ENCODE data around the gene MUC4.

MUC4 gene, protein sequence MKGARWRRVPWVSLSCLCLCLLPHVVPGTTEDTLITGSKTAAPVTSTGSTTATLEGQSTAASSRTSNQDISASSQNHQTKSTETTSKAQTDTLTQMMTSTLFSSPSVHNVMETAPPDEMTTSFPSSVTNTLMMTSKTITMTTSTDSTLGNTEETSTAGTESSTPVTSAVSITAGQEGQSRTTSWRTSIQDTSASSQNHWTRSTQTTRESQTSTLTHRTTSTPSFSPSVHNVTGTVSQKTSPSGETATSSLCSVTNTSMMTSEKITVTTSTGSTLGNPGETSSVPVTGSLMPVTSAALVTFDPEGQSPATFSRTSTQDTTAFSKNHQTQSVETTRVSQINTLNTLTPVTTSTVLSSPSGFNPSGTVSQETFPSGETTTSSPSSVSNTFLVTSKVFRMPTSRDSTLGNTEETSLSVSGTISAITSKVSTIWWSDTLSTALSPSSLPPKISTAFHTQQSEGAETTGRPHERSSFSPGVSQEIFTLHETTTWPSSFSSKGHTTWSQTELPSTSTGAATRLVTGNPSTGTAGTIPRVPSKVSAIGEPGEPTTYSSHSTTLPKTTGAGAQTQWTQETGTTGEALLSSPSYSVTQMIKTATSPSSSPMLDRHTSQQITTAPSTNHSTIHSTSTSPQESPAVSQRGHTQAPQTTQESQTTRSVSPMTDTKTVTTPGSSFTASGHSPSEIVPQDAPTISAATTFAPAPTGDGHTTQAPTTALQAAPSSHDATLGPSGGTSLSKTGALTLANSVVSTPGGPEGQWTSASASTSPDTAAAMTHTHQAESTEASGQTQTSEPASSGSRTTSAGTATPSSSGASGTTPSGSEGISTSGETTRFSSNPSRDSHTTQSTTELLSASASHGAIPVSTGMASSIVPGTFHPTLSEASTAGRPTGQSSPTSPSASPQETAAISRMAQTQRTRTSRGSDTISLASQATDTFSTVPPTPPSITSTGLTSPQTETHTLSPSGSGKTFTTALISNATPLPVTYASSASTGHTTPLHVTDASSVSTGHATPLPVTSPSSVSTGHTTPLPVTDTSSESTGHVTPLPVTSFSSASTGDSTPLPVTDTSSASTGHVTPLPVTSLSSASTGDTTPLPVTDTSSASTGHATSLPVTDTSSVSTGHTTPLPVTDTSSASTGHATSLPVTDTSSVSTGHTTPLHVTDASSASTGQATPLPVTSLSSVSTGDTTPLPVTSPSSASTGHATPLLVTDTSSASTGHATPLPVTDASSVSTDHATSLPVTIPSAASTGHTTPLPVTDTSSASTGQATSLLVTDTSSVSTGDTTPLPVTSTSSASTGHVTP (N-terminal part only)

DNA sequence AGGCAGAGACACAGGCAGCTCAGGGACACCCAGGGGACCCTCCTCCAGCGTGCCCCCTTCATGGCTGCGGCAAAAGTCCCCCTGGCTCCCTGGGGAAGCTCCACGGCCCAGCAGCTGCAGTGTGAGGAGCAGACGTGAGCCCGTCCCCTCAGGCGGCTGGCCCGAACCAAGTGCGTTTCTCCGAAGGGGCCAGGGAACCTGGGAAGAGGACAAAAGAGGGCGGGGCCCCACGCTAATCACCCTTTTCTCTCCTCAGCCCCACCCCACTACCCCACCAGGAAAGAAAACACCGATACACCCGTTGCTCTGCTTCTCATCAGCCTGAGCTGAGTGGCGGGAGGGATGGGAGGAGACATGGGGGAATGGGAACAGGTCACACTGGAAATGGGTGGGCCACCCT, at the start of gene MUC4:
Gene MUC4 (minus strand): TSS at position 174 of the 400 bp plus-strand sequence. CDS start 112 bp downstream, at position 62.
- no peak for DNase-seq (ENCODE audit: low read depth in 2 of 2)

DNA sequence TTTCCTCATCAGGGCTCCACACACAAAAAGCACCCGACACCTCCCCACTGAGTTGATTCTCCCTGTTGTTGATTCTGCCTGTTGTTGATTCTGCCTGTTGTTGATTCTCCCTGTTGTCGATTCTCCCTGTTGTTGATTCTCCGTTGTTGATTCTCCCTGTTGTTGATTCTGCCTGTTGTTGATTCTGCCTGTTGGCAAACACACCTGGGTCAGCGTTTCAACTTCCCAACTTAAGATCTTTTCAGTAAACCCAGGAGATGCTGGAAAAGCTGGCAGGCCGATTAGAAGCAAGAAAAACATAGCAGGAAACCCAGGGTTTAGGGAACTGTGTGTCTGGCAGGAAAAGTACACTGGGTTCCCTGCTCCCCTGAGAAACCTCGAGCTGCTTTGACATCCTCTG, 48.7 kb upstream of the MUC4 start:
- no peak for DNase-seq (ENCODE audit: low read depth in 2 of 2)

DNA sequence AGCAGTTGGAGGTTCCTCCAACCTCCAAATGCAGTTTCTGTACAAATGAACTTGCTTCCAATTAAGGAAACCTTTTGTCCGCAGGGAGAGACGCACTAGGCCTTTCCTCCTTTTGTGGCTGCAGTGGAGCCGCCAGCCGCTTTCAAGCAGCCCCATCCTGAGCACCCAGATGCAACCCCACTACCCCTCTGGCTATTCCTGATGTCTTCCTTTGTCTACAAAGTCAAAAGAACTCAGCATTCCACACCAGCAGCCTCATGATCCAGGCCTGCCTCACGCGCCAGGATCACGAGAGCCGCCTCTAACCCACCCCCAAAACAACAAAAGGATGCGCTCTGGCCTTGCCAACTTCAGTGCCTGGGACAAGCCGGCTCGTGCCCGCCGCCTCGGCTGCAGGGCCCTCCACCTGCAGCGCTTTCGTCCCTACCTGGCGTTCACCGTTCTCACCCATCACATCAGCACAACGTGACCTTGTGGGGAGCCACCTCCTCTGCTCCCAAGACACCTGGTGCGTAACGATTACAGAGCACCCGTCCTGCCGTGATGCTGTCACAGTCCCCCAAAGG, 48.2 kb upstream of the MUC4 start:
- no peak for DNase-seq (ENCODE audit: low read depth in 2 of 2)

DNA sequence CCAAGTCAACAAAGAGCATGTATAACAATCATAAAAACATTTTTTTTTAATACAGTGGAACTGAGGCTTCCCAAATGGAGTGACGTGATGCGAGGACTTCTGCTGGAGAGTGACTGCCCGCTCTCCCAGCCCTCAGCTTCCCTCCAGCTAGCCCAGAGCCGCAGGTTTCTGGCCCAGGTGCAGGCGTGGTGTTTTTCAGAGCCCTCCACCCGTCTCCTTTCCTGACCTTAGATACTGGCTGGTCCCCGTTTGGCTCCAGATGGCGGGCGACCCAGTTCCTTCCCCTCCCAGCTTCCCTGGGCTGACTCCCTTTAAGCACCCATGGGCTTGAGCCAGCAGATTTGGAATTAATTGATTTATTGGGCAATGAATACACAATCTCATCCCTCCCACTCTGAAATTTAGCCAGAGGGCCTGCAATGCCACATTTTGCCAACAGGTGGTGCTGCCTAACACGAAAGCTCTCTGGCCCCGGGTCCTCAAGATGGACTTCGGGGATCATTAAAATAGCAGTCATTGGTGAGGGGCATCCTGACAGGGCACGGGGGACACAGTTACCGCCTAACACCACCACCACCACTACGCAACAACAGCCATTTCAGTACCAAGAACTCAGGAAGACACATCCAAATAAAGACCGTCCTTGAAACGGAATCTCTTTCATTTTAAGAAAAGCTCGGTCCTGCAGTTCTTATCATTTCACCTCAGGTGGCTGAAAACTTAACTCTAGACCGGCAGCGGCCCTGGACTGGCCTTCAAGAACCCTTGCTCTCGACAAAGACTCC, 47.5 kb upstream of the MUC4 start:
- peak; percentile 48 to 64 for DNase-seq (ENCODE audit: low read depth in 2 of 2)

DNA sequence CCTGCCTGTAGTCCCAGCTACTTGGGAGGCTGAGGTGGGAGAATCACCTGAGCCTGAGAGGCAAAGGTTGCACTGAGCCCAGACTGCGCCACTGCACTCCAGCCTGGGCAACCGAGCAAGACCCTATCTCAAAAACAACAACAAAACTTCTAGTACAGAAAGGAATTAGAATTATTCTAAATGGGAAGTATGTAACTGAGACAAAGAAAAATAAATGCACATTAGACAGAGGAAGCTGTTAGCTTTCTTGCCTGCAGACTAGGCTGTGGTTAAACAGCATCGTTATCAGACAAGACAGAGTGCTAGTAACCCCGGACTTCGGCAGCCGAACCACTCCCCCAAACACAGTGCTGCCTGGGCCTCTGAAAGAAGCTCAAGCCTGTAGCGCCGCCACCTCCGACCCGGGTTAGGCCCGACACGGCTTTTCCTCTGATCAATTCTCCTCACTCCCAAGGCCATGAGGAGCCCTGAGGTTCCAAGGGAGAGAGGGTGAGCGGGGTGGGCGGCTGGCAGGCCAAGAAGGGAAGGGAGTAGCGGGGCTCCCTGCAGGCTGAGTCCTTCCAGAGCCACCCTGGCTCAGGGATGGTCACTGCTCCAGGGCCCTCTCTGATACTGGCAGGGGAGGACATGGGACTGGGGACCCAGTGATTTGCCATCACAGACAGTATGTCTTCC, 44.8 kb upstream of the MUC4 start:
- DNase-seq (ENCODE audit: low read depth in 2 of 2): no peak

DNA sequence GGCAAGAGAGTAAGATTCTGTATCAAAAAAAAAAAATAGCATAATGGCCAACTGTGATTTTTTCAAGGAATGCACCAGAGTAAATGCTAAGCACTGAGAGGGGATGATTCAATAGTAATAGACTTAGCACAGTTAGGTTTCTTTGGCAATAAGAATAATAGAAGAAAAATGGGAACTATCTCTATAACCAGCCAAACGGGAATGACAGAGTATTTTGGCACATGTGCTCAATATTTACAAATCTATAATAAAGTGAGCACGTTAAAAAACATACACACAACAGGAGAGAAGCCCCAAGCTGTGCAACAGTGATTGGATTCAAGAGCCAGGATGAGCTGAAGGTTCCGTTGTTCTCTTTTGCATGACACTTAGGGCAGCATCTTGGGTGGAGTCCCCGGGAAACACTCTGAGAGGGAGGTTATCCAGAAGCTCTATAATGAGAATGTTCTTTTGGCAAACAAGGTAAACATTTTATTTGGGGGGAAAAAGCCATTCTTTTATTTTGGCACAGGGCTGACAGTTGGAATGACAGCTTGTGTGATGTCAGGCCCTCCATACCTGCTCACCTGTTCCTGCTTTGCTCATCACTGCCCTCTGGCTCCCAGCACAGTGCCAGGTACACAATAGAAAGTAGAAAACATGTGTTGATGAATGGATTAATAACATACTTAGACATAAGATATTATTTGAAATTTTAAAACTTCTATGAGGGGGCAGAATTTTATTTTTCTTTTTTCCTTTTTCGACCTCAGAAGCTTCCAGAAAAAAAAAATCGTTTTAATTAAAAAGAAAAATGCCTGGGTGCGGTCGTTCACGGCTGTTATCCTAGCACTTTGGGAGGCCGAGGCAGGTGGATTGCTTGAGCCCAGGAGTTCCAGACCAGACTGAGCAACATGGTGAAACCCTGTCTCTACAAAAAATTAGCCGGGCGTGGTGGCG, 44.0 kb upstream of the MUC4 start:
- DNase-seq (ENCODE audit: low read depth in 2 of 2): no peak

DNA sequence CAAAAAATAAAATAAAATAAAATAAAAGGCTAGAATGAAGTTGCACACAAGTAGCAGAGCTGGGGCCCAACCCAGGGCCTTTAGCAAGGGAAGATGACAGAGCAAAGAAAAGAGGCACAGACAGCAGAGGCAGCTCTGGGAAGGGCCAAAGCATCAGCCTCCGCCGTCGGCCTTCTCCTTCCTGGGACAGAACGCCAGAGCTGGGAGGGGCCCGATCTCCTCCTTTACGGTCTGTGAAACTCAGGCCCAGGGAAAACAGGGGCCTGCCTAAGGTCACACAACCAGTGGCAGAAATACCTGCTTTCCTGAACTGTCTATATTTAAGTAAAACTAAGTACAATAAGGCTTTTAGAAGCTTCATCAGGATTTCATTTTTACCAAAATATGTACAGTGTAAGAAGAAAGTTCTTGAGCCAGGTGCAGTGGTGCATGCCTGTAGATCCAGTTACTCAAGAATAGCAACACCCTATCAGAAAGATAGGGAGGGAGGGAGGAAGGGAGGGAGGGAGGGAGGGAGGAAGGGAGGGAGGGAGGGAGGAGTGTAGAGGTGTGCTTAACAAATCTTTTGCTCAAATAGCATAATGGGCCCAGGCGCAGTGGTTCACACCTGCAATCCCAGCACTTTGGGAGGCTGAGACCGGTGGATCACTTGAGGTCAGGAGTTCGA, 43.0 kb upstream of the MUC4 start:
- DNase-seq (ENCODE audit: low read depth in 2 of 2): no peak

DNA sequence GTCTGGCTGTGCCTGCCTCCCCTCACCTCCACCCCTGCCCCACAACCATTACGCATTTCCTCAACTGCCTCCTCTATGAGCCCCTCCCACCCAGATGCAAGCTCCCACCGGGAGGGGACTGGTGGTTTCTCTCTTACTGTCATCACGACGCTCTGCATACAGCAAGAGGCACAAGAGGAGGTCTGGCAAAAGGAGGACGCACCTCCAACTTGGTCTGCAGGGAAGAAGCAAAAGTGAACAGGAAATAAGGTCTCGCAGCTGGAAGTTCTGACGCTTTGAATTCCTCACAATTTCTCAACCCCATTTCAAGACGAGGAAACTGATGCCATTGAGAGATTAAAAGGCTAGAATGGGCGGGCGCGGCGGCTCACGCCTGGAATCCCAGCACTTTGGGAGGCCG, 42.3 kb upstream of the MUC4 start:
- no peak for DNase-seq (ENCODE audit: low read depth in 2 of 2)

DNA sequence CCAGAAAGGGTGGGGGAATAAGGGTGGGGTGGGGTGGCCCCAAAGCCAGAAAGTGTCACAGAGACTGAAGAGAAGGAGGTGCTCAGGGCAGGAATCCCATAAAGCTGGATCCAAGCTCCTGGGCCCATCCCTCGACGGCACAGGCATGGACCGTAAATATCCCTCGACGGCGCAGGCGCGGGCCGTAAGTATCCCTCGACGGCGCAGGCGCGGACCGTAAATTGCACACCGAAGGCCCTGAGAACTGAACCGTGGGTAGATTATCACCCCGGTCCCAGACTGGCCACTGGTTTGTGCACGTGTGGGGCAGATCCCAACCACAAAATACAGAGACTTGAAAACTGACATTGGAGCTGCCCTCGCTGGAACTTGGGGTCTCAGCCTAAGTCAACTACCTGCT, 41.3 kb upstream of the MUC4 start:
- DNase-seq (ENCODE audit: low read depth in 2 of 2): no peak

DNA sequence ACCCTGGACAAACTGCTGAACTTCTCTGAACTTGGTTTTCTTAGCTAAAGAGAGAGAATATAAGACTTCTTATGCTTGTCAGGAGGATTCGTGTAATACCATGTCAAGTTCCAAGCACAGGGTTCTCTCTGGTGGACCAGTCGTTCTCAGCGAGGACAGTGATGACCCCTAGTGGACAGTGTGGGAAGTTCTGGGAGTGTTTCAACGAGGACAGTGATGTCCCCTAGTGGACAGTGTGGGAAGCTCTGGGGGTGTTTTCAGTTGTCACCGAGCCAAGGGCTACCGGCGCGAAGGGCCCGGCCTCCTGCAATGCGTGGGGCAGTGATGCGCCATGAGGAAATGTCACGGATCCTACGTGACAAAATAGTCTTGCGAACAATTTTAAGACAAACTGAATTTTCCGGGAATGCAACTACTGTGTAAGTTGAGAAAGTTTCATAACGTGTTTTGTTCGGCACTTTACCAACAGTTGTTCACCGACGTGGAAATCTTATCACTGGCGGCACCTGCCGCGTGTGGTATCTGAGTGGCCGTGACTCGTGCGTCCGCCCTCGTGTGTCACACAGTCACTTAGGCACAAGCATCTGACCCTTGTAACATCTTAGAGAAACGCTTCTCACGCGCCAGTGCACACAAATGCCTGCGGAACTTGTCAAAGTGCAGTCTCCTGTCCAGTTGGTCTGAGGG, 39.3 kb upstream of the MUC4 start:
- peak; percentile 80 for DNase-seq (ENCODE audit: low read depth in 2 of 2)

DNA sequence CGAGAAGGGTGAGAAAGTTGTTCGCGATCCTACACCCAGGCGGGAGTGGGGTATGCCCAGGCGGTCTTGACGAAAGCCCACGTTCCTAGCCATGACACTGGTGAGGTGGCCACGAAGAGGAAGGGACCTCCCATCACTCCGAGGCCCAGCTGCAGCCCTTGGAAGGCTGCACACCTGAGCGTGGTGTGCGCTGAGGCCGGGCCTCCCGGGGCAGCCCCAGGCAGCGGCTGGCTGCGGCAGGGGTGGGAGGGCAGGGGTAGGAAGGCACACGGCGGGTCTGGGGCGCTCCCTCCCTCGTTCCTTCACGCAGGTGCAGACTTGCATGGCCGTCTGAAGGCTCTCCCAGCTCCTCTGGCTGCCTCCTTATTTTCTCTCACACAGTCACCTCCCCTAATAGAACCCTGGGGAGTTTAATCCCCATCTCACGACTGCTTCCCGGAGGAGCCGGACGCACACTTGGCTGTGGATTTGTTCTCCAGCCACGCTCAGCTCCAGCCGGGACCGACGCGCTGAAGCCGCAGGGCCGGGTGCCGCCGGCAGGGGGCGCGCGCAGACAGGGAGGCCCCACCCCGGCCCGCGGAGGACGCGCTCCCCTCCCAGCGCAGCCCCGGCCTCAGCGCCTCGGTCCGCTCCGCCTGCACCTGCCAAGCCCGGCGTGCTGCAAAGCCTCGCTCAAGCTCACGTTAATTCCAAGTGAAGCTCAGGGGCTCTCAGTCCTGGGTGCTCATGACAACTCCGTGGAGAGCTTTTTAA, 37.8 kb upstream of the MUC4 start:
- DNase-seq (ENCODE audit: low read depth in 2 of 2): no peak

DNA sequence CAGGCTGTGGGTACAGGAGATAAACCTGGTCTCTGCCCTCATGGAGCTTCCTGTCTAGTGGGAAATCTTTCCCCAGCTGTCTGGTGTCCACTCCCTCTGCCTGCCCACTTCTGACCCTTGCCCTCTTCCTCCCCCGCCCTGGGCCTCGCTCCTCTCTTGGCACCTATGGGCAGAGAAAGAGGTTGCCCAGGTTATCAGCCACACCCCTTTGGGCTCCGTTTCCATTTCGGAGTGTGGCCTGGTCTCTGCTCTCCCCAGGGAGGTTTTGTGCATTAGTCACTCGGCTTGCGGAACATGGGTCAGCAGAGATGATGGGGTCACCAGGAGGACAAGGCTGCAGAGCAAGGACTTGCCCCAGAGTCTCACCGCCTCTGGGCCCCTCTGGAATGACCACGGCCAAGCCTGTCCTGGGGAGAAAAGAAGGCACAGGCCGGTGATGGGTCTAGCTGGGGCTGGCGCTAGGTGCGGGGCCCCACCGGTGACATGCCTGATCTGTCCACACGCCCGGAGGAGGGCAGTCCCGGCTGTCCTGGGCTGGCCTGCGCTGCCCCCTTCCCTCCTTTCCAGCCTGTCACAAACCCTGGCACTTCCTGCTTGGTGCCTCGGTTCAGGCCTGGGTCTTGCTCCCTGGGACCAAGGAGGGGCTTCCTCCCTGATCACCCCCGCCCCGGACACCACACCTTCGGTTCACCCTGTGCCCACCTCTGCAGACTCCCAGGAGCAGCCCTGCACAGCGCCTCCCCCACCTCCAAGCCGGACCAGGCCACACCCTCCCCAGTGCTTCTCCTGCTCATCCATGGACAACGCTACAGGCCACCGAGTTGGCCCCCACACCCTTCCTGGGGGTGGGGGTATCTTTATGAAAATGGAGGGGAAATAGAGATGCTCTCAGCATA, 35.6 kb upstream of the MUC4 start:
- DNase-seq (ENCODE audit: low read depth in 2 of 2): no peak

DNA sequence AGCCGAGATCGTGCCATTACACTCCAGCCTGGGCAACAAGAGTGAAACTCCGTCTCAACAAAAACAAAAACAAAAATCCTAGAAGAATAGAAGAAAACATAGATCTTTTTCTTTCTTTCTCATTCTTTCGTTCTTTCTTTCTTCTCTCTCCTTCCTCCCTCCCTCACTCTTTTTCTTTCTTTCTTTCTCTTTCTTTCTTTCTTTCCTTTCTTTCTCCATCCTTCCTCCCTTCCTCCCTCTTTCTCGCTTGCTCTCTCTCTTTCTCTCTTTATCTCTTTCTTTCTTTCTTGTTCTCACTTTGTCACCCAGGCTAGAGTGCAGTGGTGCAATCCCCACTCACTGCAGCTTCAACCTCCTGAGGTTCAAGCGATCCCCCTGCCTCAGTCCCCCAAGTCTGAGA, 33.8 kb upstream of the MUC4 start:
- no peak for DNase-seq (ENCODE audit: low read depth in 2 of 2)

DNA sequence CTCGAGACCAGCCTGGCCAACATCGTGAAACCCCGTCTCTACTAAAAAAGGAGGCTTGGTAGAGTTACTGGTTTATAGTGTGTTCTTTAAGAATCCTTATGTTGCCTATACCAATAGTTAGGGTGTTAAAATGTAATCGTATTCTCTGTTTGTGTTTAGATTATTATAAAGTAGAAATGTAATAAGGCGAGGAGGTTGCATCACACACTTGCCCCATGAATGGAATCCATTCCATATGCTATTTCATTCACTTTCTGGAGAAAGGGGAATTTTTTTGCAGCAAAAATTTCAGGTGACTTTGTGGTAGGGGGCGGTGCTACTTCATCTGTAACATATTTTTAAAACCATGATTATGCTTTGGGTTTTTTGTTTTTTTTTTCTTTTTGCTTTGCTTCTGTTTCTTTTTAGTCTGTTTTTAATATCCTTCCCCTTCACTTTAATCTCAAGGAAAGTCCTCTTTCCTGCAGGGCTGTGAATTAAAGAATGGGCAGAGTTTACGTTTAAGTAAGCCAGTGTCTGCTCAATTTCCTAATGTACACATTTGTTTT, 33.0 kb upstream of the MUC4 start:
- DNase-seq (ENCODE audit: low read depth in 2 of 2): no peak

DNA sequence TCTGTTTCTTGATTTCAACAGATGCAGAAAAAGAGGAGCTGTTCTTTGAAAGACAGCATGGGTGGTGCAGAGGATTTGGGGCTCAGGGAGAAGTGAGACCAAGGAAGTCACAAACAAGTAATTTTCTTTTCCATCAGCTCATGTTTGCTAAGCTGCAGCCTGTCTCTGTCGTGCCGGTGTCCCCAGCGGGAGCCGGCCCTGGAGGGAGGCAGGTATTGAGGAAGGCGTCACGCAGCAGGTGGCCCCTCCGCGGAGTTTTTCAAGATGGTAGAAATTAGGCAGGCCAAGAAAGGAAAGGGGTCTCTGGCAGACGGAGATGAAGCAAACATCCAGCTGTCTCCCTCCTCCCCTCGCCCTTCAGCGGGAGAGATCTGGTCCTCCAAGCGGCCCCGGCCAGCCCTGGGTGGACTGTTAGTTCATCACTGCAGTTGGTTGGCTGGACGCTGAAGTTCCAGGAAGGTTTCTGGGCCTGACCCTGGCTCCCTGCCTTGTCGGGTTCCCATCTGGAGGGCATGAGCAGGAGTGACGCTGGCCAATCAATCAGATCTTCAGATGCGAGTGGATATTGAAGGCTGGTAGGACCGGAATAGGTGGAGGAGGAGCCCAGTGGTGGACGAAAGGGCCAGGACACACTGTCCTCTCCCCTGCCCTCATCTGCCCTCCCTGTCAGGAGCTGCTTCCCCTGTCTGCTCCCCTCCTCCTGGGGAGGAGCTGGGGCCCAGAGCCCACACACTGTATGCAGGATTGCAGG, 27.7 kb upstream of the MUC4 start:
- DNase-seq (ENCODE audit: low read depth in 2 of 2): no peak
